GM18519 (cell line): ENCODE measurements around the gene SOX1.

Experiments
- ATAC-seq: cut with Tn5 transposase; IDR thresholded peaks from one replicate; pipeline ENCODE4 v1.9.1; 2021; ENCODE audit warnings: mild to moderate bottlenecking, moderate library complexity; ENCODE audit not compliant: unreplicated experiment, low FRiP score

Gene SOX1

GRCh38 chr13:112071723-112072533 lies 5.0 kb downstream of the SOX1 start:
- no peak for ATAC-seq

DNA sequence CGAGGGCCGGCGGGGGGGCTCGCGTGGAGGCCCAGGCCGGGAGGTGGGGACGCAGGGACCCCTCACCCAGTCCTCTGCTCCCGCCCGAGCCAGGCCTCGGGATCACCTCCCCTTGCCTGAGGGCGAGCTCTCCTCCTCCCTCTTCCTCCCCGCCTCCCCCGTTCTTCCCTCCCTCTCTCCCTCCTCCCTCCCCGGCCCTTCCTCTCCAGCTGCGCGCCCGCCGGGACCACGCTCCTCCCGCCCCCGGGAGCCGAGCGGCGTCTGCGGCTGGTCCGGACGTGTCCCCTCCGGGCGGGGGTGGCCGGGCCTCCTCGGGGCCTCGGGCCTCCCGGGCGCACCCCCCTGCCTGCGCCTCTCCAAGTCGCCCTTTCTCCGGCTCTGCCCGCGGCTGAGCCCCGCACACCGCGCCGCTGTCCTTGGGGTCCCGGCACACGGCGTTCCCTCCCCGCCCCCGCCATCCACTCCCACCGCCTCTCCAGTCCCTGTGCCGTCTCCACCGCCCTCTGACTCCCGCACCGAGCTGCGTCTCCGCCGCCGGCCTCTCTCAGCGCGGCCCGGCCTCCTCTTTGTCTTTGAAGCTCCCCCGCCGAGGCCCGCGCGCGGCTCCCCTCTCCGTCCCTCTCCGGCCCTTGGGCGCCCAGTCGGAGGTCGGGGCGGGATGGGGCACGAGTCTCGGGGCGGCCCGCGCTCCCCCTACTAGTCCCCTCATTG lies 5.7 kb downstream of the SOX1 start:
- no peak for ATAC-seq

DNA sequence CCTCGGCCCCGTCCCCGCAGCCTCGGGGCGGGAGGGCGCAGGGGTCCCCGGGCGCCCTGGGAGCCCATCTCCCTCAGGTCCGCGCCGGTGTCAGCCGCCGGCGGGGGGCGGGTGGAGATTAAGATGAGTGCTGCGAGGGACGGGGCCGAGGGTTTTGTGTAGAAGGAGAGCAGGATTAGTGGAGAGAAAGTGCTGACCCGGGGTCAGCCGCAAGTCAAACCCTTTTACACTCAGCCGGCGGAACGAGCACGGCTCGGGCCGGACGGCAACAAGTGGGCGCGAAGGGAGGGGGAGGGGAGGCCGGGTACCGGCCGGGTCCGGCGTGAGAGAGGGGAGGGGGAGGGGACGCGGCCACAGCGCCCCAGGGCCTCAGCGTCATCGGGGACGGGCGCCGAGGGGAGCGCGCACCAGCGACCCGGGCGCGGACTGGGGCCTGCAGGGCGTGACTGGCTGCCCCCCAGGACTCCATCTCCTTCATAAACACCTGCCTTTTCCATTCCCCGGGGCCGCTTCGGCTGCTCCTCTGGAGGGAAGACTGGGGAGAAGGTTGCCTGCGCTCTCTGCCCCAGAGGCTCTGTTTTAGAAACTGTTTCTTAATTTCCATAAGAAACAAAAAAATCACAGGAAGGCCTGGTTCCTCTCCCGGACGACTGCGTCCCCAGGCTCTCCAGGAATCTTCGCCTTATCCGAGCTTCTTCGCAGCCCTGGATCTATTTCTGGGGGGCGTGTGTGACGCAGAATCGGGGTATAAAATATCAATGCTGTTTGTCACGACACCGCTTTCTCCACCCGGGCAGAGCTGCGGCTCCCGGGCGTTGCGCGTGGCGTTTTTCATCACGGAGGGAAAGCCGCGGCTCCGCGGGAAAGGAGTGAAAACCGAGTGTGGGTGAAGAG lies 6.5 kb downstream of the SOX1 start:
- ATAC-seq: no peak

GRCh38 chr13:112074139-112074865 lies 7.4 kb downstream of the SOX1 start:
- no peak for ATAC-seq

GRCh38 chr13:112077729-112078128 lies 10.8 kb downstream of the SOX1 start:
- no peak for ATAC-seq

GRCh38 chr13:112078216-112078615 lies 11.3 kb downstream of the SOX1 start:
- no peak for ATAC-seq

DNA sequence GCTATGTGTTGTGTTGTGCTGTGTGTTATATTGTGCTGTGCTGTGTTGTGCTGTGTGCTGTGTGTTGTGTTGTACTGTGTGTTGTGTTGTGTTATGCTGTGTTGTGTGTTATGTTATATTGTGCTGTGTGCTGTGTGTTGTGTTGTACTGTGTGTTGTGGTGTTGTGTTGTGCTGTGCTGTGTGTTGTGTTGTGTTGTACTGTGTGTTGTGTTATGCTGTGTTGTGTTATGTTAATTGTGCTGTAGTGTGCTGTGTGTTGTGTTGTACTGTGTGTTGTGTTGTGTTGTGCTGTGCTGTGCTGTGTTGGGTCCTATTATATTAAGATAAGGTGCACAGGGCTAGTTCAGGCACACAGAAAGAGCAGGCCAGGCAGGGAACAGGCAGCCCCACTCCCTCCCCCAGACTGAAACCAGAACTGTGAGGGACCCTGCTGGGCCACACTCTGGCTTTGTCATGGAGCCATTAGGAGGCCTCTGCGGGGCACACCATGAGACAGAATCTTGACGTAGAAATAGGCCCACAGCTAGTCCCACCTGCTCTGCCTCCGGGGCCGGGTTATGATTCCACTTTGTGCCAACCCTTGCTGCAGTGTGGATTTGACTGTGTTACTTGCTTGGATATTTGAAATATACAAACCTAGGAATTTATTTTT lies 12.1 kb downstream of the SOX1 start:
- no peak for ATAC-seq

- ATAC-seq: no peak
Observed at GRCh38 chr13:112079696-112080095, 12.7 kb downstream of the SOX1 start.

- ATAC-seq: no peak
Observed at GRCh38 chr13:112083971-112084370, 17.0 kb downstream of the SOX1 start.

DNA sequence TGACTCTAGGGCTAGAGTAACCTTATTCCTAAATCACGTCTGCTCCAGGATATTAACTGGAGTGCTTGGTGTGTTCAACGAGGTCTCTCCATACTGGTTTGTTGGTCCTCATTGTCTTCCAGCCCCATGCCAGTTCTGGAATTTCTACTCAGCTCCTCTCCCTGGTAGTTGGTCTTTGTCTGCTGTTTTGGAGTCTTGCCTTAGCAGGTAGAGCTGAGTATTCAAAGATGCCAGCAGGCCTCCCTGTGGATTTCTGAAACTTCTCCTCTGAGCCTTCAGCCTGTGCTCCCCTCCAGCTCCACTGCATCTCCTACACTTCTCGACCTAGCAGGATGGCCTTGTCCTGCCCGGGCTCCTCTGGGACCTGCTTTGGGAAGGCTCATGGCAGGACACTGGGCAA lies 25.5 kb downstream of the SOX1 start:
- no peak for ATAC-seq

DNA sequence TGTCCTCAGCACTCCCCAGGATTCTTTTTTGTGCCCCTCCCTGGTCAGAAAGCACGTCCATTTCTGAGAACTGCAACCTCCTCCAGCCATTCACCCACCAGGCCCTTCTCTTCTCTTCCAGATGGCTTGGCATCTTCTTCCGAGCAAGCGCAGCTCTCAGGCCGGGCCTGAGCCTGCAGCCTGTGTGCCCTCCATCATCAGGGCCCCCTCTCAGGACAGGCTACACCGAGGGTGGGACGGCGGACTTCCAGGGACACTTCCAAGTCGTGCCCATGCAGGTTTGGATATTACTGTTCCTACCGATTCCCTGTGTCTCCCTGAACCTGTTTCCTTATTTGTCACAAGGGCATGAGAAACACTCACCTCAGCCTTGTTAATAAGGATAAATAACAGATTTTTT lies 28.4 kb downstream of the SOX1 start:
- ATAC-seq: no peak

DNA sequence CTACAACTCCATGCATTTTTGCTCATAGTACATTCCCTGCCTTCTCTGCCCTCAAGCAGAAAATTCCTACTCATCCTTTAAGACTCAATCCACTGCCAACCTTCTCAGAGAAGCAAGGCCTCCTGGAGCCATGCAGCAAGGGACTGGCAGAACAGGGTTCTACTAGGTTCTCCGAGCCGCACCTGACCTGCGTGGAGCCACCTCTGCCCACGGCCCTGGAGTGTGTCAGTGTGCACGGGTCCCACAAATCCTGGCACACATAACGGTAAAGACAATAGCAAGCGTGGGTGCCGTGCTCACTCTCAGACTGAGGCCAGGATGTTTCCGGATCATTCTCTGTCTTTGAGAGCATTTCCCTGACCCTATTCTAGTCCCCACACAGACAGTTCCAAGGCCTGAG lies 30.0 kb downstream of the SOX1 start:
- ATAC-seq: no peak

DNA sequence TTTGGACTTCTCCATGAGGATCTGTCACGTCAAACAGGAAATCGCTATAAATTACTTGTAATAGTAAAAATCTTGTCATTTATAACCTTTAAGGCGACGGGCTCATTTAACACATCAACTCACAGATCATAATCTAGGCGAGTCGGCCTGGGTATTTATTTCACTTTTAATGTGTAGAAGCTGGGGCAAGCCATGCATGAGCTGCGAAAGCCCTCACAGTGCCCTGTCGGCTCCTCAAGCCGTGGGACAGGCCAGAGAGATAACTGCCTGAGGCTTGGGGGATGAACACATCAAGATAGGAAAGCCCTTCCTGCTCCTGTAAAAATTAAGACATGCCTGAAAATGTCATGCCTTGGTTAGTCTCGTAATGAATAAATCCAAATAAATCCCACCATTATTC lies 30.8 kb downstream of the SOX1 start:
- ATAC-seq: no peak

DNA sequence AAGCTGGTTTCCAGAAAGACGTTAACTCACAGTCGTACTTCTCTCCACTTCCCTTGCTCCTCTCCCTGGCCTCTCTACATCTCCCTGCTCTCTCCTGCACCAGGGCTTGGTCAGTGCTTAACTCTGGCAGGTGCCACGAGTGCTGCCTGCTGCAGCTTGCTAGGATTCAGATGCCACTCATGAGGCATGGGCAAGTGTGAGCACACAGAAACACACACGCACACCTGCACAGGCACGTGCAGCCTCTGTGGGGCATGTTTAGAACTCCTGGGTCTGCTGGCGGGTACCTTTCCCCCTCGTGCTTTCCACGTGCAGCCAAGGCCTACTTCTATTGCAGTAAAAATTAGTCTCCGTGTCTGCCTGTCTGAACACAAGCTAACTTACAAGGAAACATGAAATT lies 31.8 kb downstream of the SOX1 start:
- ATAC-seq: no peak

- no peak for ATAC-seq
Observed at GRCh38 chr13:112101360-112101930, 34.5 kb downstream of the SOX1 start.

DNA sequence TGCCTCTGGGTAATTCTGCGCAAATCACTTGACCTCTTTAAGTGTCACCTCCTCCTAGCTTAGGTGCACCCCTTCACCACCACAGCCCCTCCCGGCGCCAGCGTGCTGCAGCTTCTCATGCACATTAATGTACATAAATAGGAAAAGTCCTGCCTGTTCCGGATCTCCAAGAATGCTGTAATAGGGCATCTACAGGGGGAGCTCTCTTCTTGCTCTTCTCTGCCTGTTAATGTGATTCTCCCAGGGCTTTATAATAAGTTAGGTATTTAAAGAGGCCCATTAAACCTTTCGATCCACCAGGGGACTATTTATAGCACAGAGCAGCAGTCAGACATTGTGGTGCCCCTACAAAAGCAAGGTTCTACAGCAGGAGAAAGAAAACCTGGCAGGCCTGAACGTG lies 35.3 kb downstream of the SOX1 start:
- no peak for ATAC-seq

GRCh38 chr13:112103260-112103838 lies 36.4 kb downstream of the SOX1 start:
- ATAC-seq: no peak

DNA sequence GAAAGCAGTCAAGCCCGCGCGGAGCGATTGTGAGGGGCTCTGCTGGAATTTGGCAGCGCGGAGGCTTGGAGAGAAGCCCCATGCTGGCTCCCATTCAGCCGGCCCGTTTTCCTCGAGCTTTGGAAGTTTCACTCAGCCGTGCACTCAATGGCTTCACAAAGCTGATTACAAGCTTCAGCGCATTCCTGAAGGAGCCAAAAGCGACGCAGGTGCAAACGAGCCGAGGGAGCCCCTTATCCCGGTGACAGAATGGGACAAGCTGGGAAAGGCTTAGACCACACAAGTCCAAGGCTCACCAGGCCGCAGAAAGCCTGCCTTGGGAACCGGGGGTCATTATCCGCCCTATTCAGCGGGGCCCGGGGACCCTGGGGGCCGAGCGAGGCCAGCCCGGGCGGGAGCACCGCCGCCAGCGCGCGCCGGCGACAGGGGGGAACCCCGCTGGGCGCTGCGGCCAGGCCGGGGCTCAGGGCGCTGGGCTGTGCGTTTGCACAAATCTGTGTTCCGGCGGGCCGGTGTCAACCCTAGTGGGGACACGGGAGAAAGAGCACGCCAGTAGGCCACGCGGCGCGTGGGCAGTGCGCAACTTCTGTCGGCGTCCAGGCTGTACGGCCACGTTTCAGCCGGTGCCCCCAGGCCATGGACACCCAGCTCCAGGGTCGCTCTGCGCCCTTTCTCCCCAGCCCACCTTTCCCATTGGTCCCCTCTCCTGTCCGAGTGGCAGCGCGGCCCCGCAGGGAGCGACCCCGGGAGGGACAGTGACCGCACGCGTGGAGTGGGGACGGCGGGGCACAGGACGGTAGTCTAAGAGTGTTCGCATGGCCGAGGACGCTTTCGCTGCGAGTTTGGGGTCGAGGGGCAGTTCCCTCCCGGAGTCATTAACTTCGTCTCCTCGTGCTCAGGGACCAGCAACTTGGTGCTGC lies 37.3 kb downstream of the SOX1 start:
- ATAC-seq: no peak
